PFSK-1 (cell line): ENCODE measurements around the gene RARB.

Experiments
- SIN3A ChIP-seq: IDR thresholded peaks from 2 replicates; pipeline ENCODE4 v1.6.1; 2012; ENCODE audit warnings: mild to moderate bottlenecking, low read length, moderate library complexity, borderline replicate concordance; ENCODE audit not compliant: insufficient read depth
- TF ChIP-seq, protein P1 (sequence below), 2 experiments: IDR thresholded peaks; 2 replicates each; pipeline versions ENCODE4 v1.6.1 to v1.8.0; 2011 to 2012; ENCODE audit warnings: low read depth in 2 of 2, low read length in 2 of 2, control low read depth in 1 of 2, inconsistent platforms in 1 of 2, mild to moderate bottlenecking in 1 of 2, moderate library complexity in 1 of 2; ENCODE audit not compliant: insufficient read depth in 1 of 2

- TF ChIP-seq, protein P1, sequence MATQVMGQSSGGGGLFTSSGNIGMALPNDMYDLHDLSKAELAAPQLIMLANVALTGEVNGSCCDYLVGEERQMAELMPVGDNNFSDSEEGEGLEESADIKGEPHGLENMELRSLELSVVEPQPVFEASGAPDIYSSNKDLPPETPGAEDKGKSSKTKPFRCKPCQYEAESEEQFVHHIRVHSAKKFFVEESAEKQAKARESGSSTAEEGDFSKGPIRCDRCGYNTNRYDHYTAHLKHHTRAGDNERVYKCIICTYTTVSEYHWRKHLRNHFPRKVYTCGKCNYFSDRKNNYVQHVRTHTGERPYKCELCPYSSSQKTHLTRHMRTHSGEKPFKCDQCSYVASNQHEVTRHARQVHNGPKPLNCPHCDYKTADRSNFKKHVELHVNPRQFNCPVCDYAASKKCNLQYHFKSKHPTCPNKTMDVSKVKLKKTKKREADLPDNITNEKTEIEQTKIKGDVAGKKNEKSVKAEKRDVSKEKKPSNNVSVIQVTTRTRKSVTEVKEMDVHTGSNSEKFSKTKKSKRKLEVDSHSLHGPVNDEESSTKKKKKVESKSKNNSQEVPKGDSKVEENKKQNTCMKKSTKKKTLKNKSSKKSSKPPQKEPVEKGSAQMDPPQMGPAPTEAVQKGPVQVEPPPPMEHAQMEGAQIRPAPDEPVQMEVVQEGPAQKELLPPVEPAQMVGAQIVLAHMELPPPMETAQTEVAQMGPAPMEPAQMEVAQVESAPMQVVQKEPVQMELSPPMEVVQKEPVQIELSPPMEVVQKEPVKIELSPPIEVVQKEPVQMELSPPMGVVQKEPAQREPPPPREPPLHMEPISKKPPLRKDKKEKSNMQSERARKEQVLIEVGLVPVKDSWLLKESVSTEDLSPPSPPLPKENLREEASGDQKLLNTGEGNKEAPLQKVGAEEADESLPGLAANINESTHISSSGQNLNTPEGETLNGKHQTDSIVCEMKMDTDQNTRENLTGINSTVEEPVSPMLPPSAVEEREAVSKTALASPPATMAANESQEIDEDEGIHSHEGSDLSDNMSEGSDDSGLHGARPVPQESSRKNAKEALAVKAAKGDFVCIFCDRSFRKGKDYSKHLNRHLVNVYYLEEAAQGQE (IDR thresholded peaks at IDR 0.05; ENCODE audit: insufficient read depth in 1 of 2, low read depth in 2 of 2, low read length in 2 of 2), result no peak
- TF ChIP-seq SIN3A, result no peak
Observed at GRCh38 chr3:25592510-25592968, 164.5 kb downstream of the RARB start.
